Measurements from ENCODE around the gene CDC73. TPM values are rescaled to one million over a fixed set of nuclear protein-coding genes. Genes with fewer than 3 reads are reported as not detected.

CDC73 gene
- total and polyA plus RNA-seq, 10 of the 15 experiments (the other 5 are each of a cell fraction or from before 2014, with no cell fraction given), result 10.6 to 43.4 (median 21.7) TPM

- Histone ChIP-seq H3K9ac (ENCODE audit: control insufficient read depth, insufficient read depth, low read length) (no peak overlapping the region), H3K4me1 (ENCODE audit: control insufficient read depth, insufficient read depth, low read length) (no peaks in the 10 kb centered on the region), H3K4me2 (ENCODE audit: control insufficient read depth, insufficient read depth) (no peak overlapping the region), H3K4me3 (no peak overlapping the region), H3K27me3 (replicated peaks in 1 of 2; ENCODE audit: control insufficient read depth in 2 of 2, insufficient read depth in 2 of 2, low read length in 1 of 2) (no peaks in the 10 kb centered on the region), H3K36me3 (ENCODE audit: control insufficient read depth in 2 of 2, insufficient read depth in 2 of 2, low read length in 1 of 2) (no peaks in the 10 kb centered on the region), H3K27ac (ENCODE audit: control insufficient read depth, insufficient read depth) (no peak overlapping the region), H4K20me1 (ENCODE audit: control insufficient read depth, insufficient read depth) (no peaks in the 10 kb centered on the region), H3K9me3 (replicated peaks; ENCODE audit: control insufficient read depth, insufficient read depth, low read length) (no peaks in the 10 kb centered on the region), H3K79me2 (ENCODE audit: control insufficient read depth, insufficient read depth, low read length) (no peaks in the 10 kb centered on the region), H2AFZ (ENCODE audit: control insufficient read depth, low read depth, low read length) (no peak overlapping the region)
- ChIA-PET CTCF (no interaction called here), RAD21 (ENCODE audit: unreplicated experiment) (no interaction called here), SMC1A (ENCODE audit: uncharacterized antibody, unreplicated experiment) (interaction anchor here (0.6 to 0.9 kb wide), 2 partner anchors 9 to 725 kb away, joined by 3 read pairs; no protein-coding TSS in a partner anchor), POLR2A (no interaction called here)
- BruUV-seq (replicated peaks), result no TSS peak
- no peak for ATAC-seq
- no peak for FAIRE-seq
- no peak for DNase-seq (ENCODE audit: low read depth, low spot score)
- intact Hi-C loops (cut with micrococcal nuclease; ENCODE audit: unreplicated experiment), result no loop called here
- TF ChIP-seq, protein P1, sequence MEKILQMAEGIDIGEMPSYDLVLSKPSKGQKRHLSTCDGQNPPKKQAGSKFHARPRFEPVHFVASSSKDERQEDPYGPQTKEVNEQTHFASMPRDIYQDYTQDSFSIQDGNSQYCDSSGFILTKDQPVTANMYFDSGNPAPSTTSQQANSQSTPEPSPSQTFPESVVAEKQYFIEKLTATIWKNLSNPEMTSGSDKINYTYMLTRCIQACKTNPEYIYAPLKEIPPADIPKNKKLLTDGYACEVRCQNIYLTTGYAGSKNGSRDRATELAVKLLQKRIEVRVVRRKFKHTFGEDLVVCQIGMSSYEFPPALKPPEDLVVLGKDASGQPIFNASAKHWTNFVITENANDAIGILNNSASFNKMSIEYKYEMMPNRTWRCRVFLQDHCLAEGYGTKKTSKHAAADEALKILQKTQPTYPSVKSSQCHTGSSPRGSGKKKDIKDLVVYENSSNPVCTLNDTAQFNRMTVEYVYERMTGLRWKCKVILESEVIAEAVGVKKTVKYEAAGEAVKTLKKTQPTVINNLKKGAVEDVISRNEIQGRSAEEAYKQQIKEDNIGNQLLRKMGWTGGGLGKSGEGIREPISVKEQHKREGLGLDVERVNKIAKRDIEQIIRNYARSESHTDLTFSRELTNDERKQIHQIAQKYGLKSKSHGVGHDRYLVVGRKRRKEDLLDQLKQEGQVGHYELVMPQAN (conservative IDR thresholded peaks at IDR 0.05), result no peak
- no peak for TF ChIP-seq MTA2 (IDR thresholded peaks at IDR 0.05; ENCODE audit: low read depth)
- no peak for TF ChIP-seq NR2C1 (IDR thresholded peaks at IDR 0.05)
- no peak for TF ChIP-seq ATF3 (IDR thresholded peaks at IDR 0.05; ENCODE audit: borderline replicate concordance, extremely low read depth, low read depth, low read length)
- TF ChIP-seq MYB (IDR thresholded peaks at IDR 0.05; ENCODE audit: borderline replicate concordance, low read depth, low read length), result no peak
- TF ChIP-seq YY1 (IDR thresholded peaks at IDR 0.05; ENCODE audit: low read depth, low read length), result no peak
- no peak for TF ChIP-seq HDAC2 (IDR thresholded peaks at IDR 0.05)
- TF ChIP-seq IKZF1 (conservative IDR thresholded peaks at IDR 0.05), result no peak
- TF ChIP-seq HCFC1 (IDR thresholded peaks at IDR 0.05; ENCODE audit: low read length), result no peak
- no peak for TF ChIP-seq SMAD5 (IDR thresholded peaks at IDR 0.05; ENCODE audit: low read depth)
- TF ChIP-seq JUNB (IDR thresholded peaks at IDR 0.05), result no peak
- no peak for TF ChIP-seq ESRRA (IDR thresholded peaks at IDR 0.05; ENCODE audit: low read length)
- TF ChIP-seq REST (IDR thresholded peaks at IDR 0.05; ENCODE audit: low read depth, low read length), result no peak
- no peak for TF ChIP-seq SREBF1 (IDR thresholded peaks at IDR 0.05; ENCODE audit: low read length)
- TF ChIP-seq JUND (IDR thresholded peaks at IDR 0.05; ENCODE audit: low read depth, low read length), result no peak
- in situ Hi-C loops (cut with MboI), result no loop called here
Observed at GRCh38 chr1:193284219-193284618, 162.4 kb downstream of the CDC73 start.
